Stimulated activated CD4-positive, alpha-beta T cell treated with anti-CD3 and anti-CD28 coated beads, Interleukin-12 subunit alpha, Interleukin-12 subunit beta, amount 100 ng/mL, for 48 hours (primary cell): Measurements from ENCODE around the gene PLCXD3.

ENCODE experiments used
- DNase-seq, 3 donors: peaks; one replicate each; pipeline ENCODE4 v3.0.0-alpha.2; 2020; ENCODE audit warnings: low read depth in 2 of 3, low spot score in 1 of 3

PLCXD3 gene

GRCh38 chr5:41510176-41510831 lies at the start of gene PLCXD3:
PLCXD3 (minus strand) TSS chr5:41510601; CDS start chr5:41510526, 75 bp downstream.
- DNase-seq, result no peak

GRCh38 chr5:41559184-41559583 lies 48.8 kb upstream of the PLCXD3 start:
- no peak for DNase-seq

GRCh38 chr5:41558295-41558694 lies 47.9 kb upstream of the PLCXD3 start:
- DNase-seq, result no peak

GRCh38 chr5:41547991-41548390 lies 37.6 kb upstream of the PLCXD3 start:
- no peak for DNase-seq

- DNase-seq, result no peak
Observed at GRCh38 chr5:41542183-41542582, 31.8 kb upstream of the PLCXD3 start.

GRCh38 chr5:41539454-41539853 lies 29.1 kb upstream of the PLCXD3 start:
- no peak for DNase-seq

- DNase-seq, result no peak
Observed at GRCh38 chr5:41537581-41537980, 27.2 kb upstream of the PLCXD3 start.

GRCh38 chr5:41532485-41532884 lies 22.1 kb upstream of the PLCXD3 start:
- DNase-seq, result no peak

GRCh38 chr5:41527201-41527779 lies 16.9 kb upstream of the PLCXD3 start:
- DNase-seq, result no peak

GRCh38 chr5:41526699-41527098 lies 16.3 kb upstream of the PLCXD3 start:
- no peak for DNase-seq

- no peak for DNase-seq
Observed at GRCh38 chr5:41524174-41524573, 13.8 kb upstream of the PLCXD3 start.

GRCh38 chr5:41522193-41522786 lies 11.9 kb upstream of the PLCXD3 start:
- no peak for DNase-seq

- DNase-seq, result no peak
Observed at GRCh38 chr5:41519801-41520200, 9.4 kb upstream of the PLCXD3 start.

GRCh38 chr5:41517909-41518308 lies 7.5 kb upstream of the PLCXD3 start:
- no peak for DNase-seq

GRCh38 chr5:41511241-41511640 lies 840 bp upstream of the PLCXD3 start:
- DNase-seq, result no peak

- no peak for DNase-seq
Observed at GRCh38 chr5:41509399-41510175, 814 bp downstream of the PLCXD3 start.

- no peak for DNase-seq
Observed at GRCh38 chr5:41508696-41509398, 1.6 kb downstream of the PLCXD3 start.

GRCh38 chr5:41508186-41508585 lies 2.2 kb downstream of the PLCXD3 start:
- no peak for DNase-seq

- no peak for DNase-seq
Observed at GRCh38 chr5:41507501-41507900, 2.9 kb downstream of the PLCXD3 start.

GRCh38 chr5:41503860-41504259 lies 6.5 kb downstream of the PLCXD3 start:
- DNase-seq, result no peak

- no peak for DNase-seq
Observed at GRCh38 chr5:41503310-41503709, 7.1 kb downstream of the PLCXD3 start.
